ACC112 (cell line): Measurements from ENCODE around the gene AP3S1.
"Not testable (repeated sequence)": the region's sequence is repeated elsewhere in the genome, so short reads cannot be mapped to it uniquely, and the experiment has no call there.

Source experiments
- H2AFZ ChIP-seq: fragments of 200-600 bp; sonication (generic); one replicate; pipeline ENCODE4 v1.6.0; 2017; ENCODE audit warnings: antibody characterized with exemption, low read length; ENCODE audit not compliant: unreplicated experiment
- H3K27ac ChIP-seq: fragments of 200-600 bp; sonication (generic); 2 replicates; pipeline ENCODE4 v1.5.1; 2014; ENCODE audit warnings: low read depth, mild to moderate bottlenecking, antibody characterized with exemption, low read length, moderate library complexity
- H3K27me3 ChIP-seq: fragments of 200-600 bp; sonication (generic); 2 replicates; pipeline ENCODE4 v1.6.1; 2014; ENCODE audit warnings: mild to moderate bottlenecking, antibody characterized with exemption, low read length, moderate library complexity, mixed read lengths; ENCODE audit not compliant: insufficient read depth
- H3K36me3 ChIP-seq: fragments of 200-600 bp; sonication (generic); 2 replicates; pipeline ENCODE4 v1.6.1; 2016; ENCODE audit warnings: mild to moderate bottlenecking, antibody characterized with exemption, low read length, moderate library complexity, mixed read lengths; ENCODE audit not compliant: insufficient read depth
- H3K4me1 ChIP-seq: fragments of 200-600 bp; sonication (generic); one replicate; pipeline ENCODE4 v1.6.1; 2016; ENCODE audit warnings: low read length, mixed read lengths; ENCODE audit not compliant: insufficient read depth, unreplicated experiment, control insufficient read depth
- H3K4me3 ChIP-seq: fragments of 200-600 bp; sonication (generic); 2 replicates; pipeline ENCODE4 v1.5.1; 2014; ENCODE audit warnings: mild to moderate bottlenecking, low read depth, low read length
- H3K79me2 ChIP-seq: fragments of 200-600 bp; sonication (generic); one replicate; pipeline ENCODE4 v1.6.0; 2016; ENCODE audit warnings: low read length; ENCODE audit not compliant: control insufficient read depth, unreplicated experiment, insufficient read depth

Gene AP3S1

DNA sequence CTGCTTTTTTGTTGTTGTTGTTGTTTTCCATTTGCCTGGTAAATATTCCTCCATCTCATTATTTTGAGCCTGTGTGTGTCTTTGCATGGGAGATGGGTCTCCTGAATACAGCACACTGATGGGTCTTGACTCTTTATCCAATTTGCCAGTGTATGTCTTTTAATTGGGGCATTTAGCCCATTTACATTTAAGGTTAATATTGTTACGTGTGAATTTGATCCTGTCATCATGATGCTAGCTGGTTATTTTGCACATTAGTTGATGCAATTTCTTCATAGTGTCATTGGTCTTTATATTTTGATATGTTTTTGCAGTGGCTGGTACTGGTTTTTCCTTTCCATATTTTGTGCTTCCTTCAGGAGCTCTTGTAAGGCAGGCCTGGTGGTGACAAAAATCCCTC, 16.8 kb upstream of the AP3S1 start:
- not testable (repeated sequence) for H3K27ac ChIP-seq, H3K4me3 ChIP-seq, H3K79me2 ChIP-seq, H2AFZ ChIP-seq, H3K27me3 ChIP-seq, H3K4me1 ChIP-seq
- peaks cover 20% of the 10 kb centered on the region for H3K36me3 ChIP-seq

- no peaks in the 10 kb centered on the region for H3K4me1 ChIP-seq
Observed at GRCh38 chr5:115825948-115826347, 15.8 kb upstream of the AP3S1 start.

DNA sequence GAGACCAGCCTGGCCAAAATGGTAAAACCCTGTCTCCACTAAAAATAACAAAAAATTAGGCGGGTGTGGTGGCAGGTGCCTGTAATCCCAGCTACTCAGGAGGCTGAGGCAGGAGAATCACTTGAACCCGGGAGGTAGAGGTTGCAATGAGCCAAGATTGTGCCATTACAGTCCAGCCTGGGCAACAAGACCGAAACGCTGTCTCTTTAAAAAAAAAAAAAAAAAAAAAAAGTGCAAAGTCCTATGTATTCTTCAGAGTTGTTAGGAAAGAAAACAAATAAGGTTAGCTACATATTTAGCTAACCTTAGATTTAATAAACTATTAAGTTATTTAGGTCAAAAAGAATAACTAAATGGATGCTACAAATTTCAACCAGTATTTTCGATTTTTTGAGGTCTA, 11.8 kb upstream of the AP3S1 start:
- H3K27ac ChIP-seq = no peak overlapping the region
- H3K79me2 ChIP-seq = no peaks in the 10 kb centered on the region
- H3K36me3 ChIP-seq = peaks cover 32% of the 10 kb centered on the region
- H3K27me3 ChIP-seq = no peaks in the 10 kb centered on the region
- H2AFZ ChIP-seq = no peak overlapping the region
- H3K4me1 ChIP-seq = no peaks in the 10 kb centered on the region
- H3K4me3 ChIP-seq = no peak overlapping the region

More at GRCh38 chr5:115825948-115826347, 15.8 kb upstream of the AP3S1 start:
- no peaks in the 10 kb centered on the region for H3K27me3 ChIP-seq
- no peak overlapping the region for H3K27ac ChIP-seq
- no peak overlapping the region for H3K4me3 ChIP-seq
- H3K36me3 ChIP-seq = peaks cover 27% of the 10 kb centered on the region
- H2AFZ ChIP-seq = no peak overlapping the region
- no peaks in the 10 kb centered on the region for H3K79me2 ChIP-seq

- Histone ChIP-seq H3K27me3 (no peaks in the 10 kb centered on the region), H3K4me1 (no peaks in the 10 kb centered on the region), H3K27ac (no peak overlapping the region), H3K79me2 (peaks cover 4% of the 10 kb centered on the region), H3K4me3 (no peak overlapping the region), H3K36me3 (peaks cover 37% of the 10 kb centered on the region), H2AFZ (no peak overlapping the region)
Observed at GRCh38 chr5:115831163-115831768, 10.5 kb upstream of the AP3S1 start.

- Histone ChIP-seq H3K36me3 (peaks cover 27% of the 10 kb centered on the region), H3K27ac (no peak overlapping the region), H3K27me3 (no peaks in the 10 kb centered on the region)
Observed at GRCh38 chr5:115835481-115835880, 6.3 kb upstream of the AP3S1 start.

GRCh38 chr5:115838885-115839518, 2.7 kb upstream of the AP3S1 start:
- Histone ChIP-seq H3K4me1 (peaks cover 29% of the 10 kb centered on the region), H3K36me3 (peaks cover 17% of the 10 kb centered on the region), H3K27me3 (no peaks in the 10 kb centered on the region), H3K27ac (no peak overlapping the region), H3K4me3 (peak overlapping the region; percentile 98), H2AFZ (no peak overlapping the region), H3K79me2 (peaks cover 73% of the 10 kb centered on the region)

More at GRCh38 chr5:115835481-115835880, 6.3 kb upstream of the AP3S1 start:
- Histone ChIP-seq H3K79me2 (peaks cover 43% of the 10 kb centered on the region), H2AFZ (no peak overlapping the region), H3K4me1 (peaks cover 21% of the 10 kb centered on the region), H3K4me3 (no peak overlapping the region)

GRCh38 chr5:115840873-115841272, 862 bp upstream of the AP3S1 start:
- Histone ChIP-seq H3K4me3 (peak overlapping the region; percentile 98), H2AFZ (peak overlapping the region; percentile 68), H3K27ac (peak overlapping the region; percentile 84), H3K4me1 (peaks cover 29% of the 10 kb centered on the region), H3K79me2 (peaks cover 91% of the 10 kb centered on the region), H3K36me3 (peaks cover 12% of the 10 kb centered on the region), H3K27me3 (no peaks in the 10 kb centered on the region)

DNA sequence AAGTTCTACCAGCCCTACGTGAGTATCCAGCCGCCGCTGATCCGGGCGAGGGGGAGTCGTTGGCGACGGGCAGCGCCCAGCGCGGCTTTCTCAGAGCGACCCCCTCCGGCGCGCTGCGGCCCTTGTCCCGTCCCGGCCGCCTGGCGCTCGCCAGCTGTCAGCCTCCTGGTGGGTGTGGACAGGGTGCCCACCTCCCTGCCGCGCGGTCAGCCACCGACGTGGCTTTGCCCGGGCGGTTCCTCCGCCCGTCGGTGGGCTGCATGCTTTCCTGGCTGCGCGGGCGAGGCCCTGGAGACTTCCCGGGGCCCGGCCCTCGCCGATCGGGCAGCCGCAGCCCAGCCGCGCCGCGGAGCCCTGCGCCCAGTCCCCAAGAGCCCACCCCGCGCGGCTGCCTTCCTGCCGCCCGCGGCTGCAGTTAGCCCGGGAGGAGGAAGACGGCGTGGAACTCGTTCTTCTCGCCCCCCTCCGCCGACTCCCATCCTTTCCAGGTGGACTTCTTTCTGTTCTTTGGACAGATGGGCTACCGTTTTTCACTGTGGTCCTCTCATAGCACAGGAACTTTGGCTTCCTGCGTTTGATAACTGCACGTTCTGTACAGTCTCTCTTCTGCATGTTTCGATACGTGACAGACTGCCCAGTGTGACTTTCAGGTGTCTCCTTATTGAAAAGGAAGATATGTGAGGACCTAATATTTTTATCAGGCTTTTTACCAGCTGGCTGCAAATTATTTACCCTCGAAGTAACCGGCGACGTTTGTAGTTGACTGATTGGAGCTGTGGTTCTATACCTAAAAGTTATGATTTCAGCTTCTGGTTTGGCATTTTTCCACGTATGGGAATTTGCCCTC, 577 bp downstream of the AP3S1 start:
- peak overlapping the region; percentile 98 for H3K4me3 ChIP-seq
- H3K36me3 ChIP-seq = no peaks in the 10 kb centered on the region
- H2AFZ ChIP-seq = peak overlapping the region; percentile 83
- peaks cover 29% of the 10 kb centered on the region for H3K4me1 ChIP-seq
- H3K27ac ChIP-seq = peak overlapping the region; percentile 84; the same call in 1 of the 2 replicates
- H3K27me3 ChIP-seq = no peaks in the 10 kb centered on the region
- peaks cover 91% of the 10 kb centered on the region for H3K79me2 ChIP-seq

DNA sequence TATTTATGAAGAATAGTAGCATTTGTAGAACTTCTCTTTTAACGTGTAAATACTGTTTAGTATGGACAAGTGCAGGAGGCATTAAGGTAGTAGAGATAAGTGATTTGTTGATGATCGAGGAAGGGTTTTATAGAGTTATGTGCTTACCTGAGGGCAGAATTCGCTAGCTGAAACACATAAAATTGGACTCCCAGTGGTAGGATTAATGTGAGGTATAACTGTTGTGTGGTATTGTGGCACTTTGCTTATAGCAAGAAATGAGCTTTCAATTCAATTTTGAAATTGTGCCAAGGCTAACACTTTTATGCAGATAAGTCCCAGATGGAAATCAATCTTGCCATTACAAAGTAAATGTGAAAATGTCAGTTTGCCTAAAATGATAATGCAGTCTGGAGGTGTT, 1.2 kb downstream of the AP3S1 start:
- Histone ChIP-seq H3K79me2 (peaks cover 91% of the 10 kb centered on the region), H2AFZ (peak overlapping the region; percentile 83), H3K4me3 (peak overlapping the region; percentile 98), H3K36me3 (no peaks in the 10 kb centered on the region), H3K27me3 (no peaks in the 10 kb centered on the region), H3K4me1 (peaks cover 27% of the 10 kb centered on the region), H3K27ac (no peak overlapping the region)

DNA sequence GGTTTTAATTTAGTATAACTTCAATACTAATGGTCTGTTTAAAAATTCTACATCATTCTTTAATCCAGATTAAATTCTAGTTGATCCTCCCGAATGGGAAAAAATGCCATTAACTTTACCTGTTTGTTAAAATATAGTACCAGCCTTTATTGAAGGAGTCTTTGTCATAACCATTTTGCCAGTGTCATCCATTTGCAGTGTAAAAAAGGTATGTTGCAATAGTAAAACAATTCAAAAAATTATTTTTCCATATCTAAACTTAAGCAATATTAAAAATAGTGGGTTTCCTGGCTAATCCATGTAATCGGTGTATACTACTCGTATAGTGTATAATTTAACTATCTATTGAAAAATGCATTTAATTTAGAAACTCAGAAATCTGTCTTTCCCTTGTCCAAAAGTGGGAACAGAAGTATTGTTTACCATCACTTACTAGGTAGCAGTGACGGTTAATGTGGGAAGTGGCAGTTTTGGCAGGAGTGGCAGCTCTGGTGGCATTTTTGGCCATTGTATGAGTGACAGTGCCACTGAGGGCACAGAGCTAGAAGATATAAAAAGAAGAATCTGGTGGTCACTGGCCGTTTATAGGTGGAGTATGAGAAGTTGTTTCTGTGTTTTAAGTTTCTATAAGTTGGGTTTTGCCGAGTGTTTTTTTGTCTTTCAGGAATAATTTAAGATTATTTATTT, 1.9 kb downstream of the AP3S1 start:
- Histone ChIP-seq H3K4me3 (peak overlapping the region; percentile 98), H3K27ac (0 out of 2 replicates have a peak overlapping the region, but pooled peaks have one; percentile 11), H3K79me2 (peaks cover 91% of the 10 kb centered on the region)

More for the DNA sequence above, 1.9 kb downstream of the AP3S1 start:
- Histone ChIP-seq H3K36me3 (no peaks in the 10 kb centered on the region), H3K4me1 (peaks cover 21% of the 10 kb centered on the region), H2AFZ (no peak overlapping the region), H3K27me3 (no peaks in the 10 kb centered on the region)
